NT2/D1 (cell line): Measurements from ENCODE around the gene SLC27A6.

Experiments
- DNase-seq: peaks from one replicate; pipeline ENCODE4 v3.0.0-alpha.2; 2011; ENCODE audit warnings: low read depth, low spot score
- H3K27me3 ChIP-seq: 2 replicates; pipeline ENCODE4 v1.6.0; 2011; ENCODE audit warnings: mild to moderate bottlenecking; ENCODE audit not compliant: insufficient read length, insufficient read depth
- H3K36me3 ChIP-seq: 2 replicates; pipeline ENCODE4 v1.6.1; 2011; ENCODE audit warnings: mild to moderate bottlenecking, low read length, mixed read lengths; ENCODE audit not compliant: insufficient read depth, insufficient read length
- H3K4me1 ChIP-seq: 2 replicates; pipeline ENCODE4 v1.5.1; 2011; ENCODE audit not compliant: insufficient read depth, insufficient read length
- H3K4me3 ChIP-seq: 2 replicates; pipeline ENCODE4 v1.5.1; 2011; ENCODE audit warnings: low read depth; ENCODE audit not compliant: insufficient read length
- H3K9ac ChIP-seq: 2 replicates; pipeline ENCODE4 v1.6.0; 2011; ENCODE audit warnings: low read depth; ENCODE audit not compliant: insufficient read length
- H3K9me3 ChIP-seq: 2 replicates; pipeline ENCODE4 v1.5.1; 2011; ENCODE audit warnings: mild to moderate bottlenecking, low read length; ENCODE audit not compliant: insufficient read depth
- SUZ12 ChIP-seq: IDR thresholded peaks from 2 replicates; pipeline ENCODE4 v1.6.1; 2011; ENCODE audit not compliant: insufficient read length, insufficient read depth; ENCODE audit errors: extremely low read depth
- YY1 ChIP-seq: IDR thresholded peaks from 2 replicates; pipeline ENCODE4 v1.6.1; 2011; ENCODE audit not compliant: insufficient read length, insufficient read depth
- ZNF274 ChIP-seq: IDR thresholded peaks from 2 replicates; pipeline ENCODE4 v1.6.1; 2011; ENCODE audit warnings: mild to moderate bottlenecking, low read depth, low read length

SLC27A6 gene

DNA sequence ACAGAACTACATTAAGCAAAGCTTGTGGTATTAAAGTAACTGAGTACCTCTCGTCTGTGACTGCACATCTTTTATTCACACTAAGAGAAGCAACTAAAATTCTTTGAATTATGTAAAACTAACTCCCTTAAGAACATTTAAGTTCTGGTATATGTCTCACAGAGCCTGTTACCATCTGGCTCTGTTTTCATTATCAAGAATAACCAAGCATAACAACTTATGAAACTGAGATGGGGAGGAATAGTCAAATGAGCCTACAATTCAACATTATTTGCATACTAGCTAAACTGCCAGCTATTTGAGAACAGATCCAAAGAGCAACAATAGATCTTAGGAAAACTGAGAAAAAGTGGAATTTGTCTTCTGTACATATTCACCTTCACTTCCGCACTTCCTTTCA is 104.0 kb downstream of the SLC27A6 start:
- no peak for DNase-seq
- no peaks in the 10 kb centered on the region for H3K4me1 ChIP-seq
- H3K36me3 ChIP-seq = no peaks in the 10 kb centered on the region
- H3K9me3 ChIP-seq = no peaks in the 10 kb centered on the region
- no peak for TF ChIP-seq ZNF274
- TF ChIP-seq YY1 = no peak
- TF ChIP-seq SUZ12 = no peak
- H3K27me3 ChIP-seq = no peaks in the 10 kb centered on the region
- no peak overlapping the region for H3K4me3 ChIP-seq
- no peak overlapping the region for H3K9ac ChIP-seq

DNA sequence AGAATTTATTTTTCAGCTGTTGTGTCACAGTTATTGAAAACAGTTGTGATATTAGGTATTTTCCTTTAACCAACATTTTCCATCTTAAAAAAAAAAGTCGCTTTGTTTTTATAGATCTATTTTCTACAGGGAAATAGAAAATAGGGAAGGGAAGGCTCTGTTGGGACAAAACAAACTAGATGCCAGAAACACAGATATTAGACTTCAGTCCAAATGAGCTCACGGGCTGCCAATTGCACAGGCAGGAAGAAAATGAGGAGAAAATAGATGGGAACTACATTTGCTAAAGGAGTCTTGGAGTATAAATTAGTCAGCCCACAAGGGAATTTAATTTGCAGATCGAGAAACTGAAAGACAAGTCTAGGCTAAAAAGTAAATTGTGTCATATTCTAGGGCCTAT is 107.8 kb downstream of the SLC27A6 start:
- Histone ChIP-seq H3K4me1 (no peaks in the 10 kb centered on the region), H3K9me3 (no peaks in the 10 kb centered on the region), H3K9ac (no peak overlapping the region), H3K27me3 (no peaks in the 10 kb centered on the region), H3K36me3 (no peaks in the 10 kb centered on the region), H3K4me3 (no peak overlapping the region)
- TF ChIP-seq YY1 = no peak
- TF ChIP-seq SUZ12 = no peak
- TF ChIP-seq ZNF274 = no peak
- DNase-seq = no peak

- no peak for TF ChIP-seq YY1
- no peak overlapping the region for H3K9ac ChIP-seq
- H3K4me1 ChIP-seq = no peaks in the 10 kb centered on the region
- H3K36me3 ChIP-seq = no peaks in the 10 kb centered on the region
- no peaks in the 10 kb centered on the region for H3K27me3 ChIP-seq
- H3K4me3 ChIP-seq = no peak overlapping the region
- no peaks in the 10 kb centered on the region for H3K9me3 ChIP-seq
- no peak for DNase-seq
Measured at GRCh38 chr5:129074903-129075302, 109.6 kb downstream of the SLC27A6 start.

GRCh38 chr5:129077433-129078075 is 112.3 kb downstream of the SLC27A6 start:
- Histone ChIP-seq H3K9ac (no peak overlapping the region), H3K36me3 (no peaks in the 10 kb centered on the region), H3K4me1 (no peaks in the 10 kb centered on the region), H3K27me3 (no peaks in the 10 kb centered on the region), H3K9me3 (no peaks in the 10 kb centered on the region), H3K4me3 (no peak overlapping the region)
- no peak for DNase-seq
- TF ChIP-seq SUZ12 (no peak), YY1 (no peak), ZNF274 (no peak)

- H3K4me1 ChIP-seq = no peaks in the 10 kb centered on the region
- no peak overlapping the region for H3K4me3 ChIP-seq
- no peak for DNase-seq
- TF ChIP-seq ZNF274 (no peak), SUZ12 (no peak), YY1 (no peak)
- H3K36me3 ChIP-seq = no peaks in the 10 kb centered on the region
- no peak overlapping the region for H3K9ac ChIP-seq
- H3K27me3 ChIP-seq = no peaks in the 10 kb centered on the region
- H3K9me3 ChIP-seq = no peaks in the 10 kb centered on the region
Measured at GRCh38 chr5:129078247-129078646, 113.0 kb downstream of the SLC27A6 start.

DNA sequence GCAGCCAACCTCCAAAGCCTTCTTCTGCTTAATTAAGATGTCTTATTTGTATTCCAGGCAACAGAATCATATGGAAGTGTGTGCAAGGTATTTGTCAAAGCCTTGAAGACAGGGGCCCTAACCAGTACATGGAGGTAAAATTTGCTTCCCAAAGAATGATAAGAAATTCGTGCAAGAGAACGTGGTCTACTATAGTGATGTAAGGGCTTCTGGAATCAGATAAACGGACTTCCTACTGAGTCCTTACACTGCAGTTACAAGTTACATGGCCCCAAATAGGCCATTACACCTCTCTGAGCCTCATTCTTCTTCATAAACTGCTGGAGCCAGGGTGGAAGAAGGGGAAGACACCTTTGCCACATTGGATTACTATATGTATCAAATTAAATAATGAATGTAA is 113.4 kb downstream of the SLC27A6 start:
- Histone ChIP-seq H3K27me3 (no peaks in the 10 kb centered on the region), H3K36me3 (no peaks in the 10 kb centered on the region), H3K9ac (no peak overlapping the region), H3K4me1 (no peaks in the 10 kb centered on the region), H3K4me3 (no peak overlapping the region), H3K9me3 (no peaks in the 10 kb centered on the region)
- no peak for DNase-seq
- TF ChIP-seq YY1 = no peak
- no peak for TF ChIP-seq SUZ12
- TF ChIP-seq ZNF274 = no peak

GRCh38 chr5:129079496-129079895 is 114.2 kb downstream of the SLC27A6 start:
- Histone ChIP-seq H3K36me3 (no peaks in the 10 kb centered on the region), H3K4me1 (no peaks in the 10 kb centered on the region), H3K9ac (no peak overlapping the region), H3K9me3 (no peaks in the 10 kb centered on the region), H3K4me3 (no peak overlapping the region), H3K27me3 (no peaks in the 10 kb centered on the region)
- no peak for DNase-seq
- TF ChIP-seq YY1 = no peak
- TF ChIP-seq ZNF274 = no peak
- no peak for TF ChIP-seq SUZ12

GRCh38 chr5:129080766-129081165 is 115.5 kb downstream of the SLC27A6 start:
- TF ChIP-seq ZNF274 (no peak), YY1 (no peak), SUZ12 (no peak)
- DNase-seq = no peak
- H3K4me1 ChIP-seq = no peaks in the 10 kb centered on the region
- no peak overlapping the region for H3K9ac ChIP-seq
- H3K9me3 ChIP-seq = no peaks in the 10 kb centered on the region
- no peaks in the 10 kb centered on the region for H3K36me3 ChIP-seq
- no peaks in the 10 kb centered on the region for H3K27me3 ChIP-seq
- no peak overlapping the region for H3K4me3 ChIP-seq
